HG03575 (cell line): ENCODE data around the gene SLC4A2.

Experiments used
- ATAC-seq: cut with Tn5 transposase; IDR thresholded peaks from one replicate; pipeline ENCODE4 v1.9.1; 2021; ENCODE audit not compliant: unreplicated experiment, insufficient number of reproducible peaks, low FRiP score; ENCODE audit errors: extremely low read depth

SLC4A2 gene

GRCh38 chr7:151085691-151086620, 26.6 kb downstream of the SLC4A2 start, which contains the start of gene AGAP3:
Gene AGAP3 (plus strand): TSS chr7:151086475. CDS start chr7:151086742, 267 bp downstream.
- no peak for ATAC-seq

DNA sequence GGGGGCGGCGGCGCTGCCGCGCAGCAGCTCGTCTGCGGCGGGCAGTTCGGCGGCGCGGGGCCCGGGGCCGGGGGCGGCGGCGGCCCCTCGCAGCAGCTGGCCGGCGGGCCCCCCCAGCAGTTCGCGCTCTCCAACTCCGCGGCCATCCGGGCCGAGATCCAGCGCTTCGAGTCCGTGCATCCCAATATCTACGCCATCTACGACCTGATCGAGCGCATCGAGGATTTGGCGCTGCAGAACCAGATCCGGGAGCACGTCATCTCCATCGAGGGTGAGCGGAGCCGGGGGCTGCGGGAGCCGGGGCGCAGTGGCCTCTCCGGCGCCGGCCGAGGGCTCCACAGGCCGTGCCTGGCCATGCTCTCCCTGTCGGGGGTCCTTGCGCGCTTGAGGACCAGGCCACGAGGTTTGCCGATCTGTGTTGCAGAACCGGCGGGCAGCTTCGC, 27.4 kb downstream of the SLC4A2 start:
- ATAC-seq = no peak

DNA sequence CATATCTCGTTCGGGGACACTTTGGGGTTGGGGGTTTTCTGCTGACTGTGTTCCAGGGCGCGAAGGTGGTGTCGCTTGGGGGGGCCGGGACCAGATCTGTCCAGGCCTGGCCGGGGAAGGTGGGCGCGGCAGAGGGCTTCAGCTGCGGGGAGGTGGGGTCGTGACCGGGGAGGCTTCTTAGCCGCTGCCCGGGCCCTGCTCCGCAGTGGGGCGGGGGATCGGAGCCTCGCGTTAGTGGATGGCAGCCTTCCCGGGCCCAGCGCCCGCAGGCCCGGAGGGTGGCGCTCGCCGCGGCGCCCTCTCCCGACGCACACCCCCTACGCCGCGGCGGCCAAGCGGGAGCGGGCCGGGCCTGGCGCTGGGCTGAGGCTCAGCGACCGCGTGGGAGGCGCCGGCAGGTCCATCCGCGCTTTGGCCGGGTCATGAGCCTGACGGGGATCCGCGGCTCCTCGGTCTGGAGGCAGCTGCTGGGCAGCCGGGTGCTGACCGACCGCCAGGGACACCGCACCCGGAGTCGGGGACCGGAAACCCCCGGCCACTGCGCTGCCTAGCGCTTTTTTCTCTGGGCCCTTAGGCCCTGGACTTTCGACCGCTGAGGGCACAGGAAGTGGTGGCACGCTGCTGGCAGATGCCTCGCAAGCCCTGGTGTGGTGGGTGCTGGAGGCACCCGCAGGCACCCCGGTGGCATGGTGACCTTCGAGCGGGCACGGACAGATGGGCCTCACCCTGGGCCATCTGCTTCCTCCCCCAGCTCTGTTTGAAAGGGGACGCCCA, 28.0 kb downstream of the SLC4A2 start:
- ATAC-seq = no peak

GRCh38 chr7:151088019-151088855, 28.8 kb downstream of the SLC4A2 start:
- ATAC-seq = no peak

DNA sequence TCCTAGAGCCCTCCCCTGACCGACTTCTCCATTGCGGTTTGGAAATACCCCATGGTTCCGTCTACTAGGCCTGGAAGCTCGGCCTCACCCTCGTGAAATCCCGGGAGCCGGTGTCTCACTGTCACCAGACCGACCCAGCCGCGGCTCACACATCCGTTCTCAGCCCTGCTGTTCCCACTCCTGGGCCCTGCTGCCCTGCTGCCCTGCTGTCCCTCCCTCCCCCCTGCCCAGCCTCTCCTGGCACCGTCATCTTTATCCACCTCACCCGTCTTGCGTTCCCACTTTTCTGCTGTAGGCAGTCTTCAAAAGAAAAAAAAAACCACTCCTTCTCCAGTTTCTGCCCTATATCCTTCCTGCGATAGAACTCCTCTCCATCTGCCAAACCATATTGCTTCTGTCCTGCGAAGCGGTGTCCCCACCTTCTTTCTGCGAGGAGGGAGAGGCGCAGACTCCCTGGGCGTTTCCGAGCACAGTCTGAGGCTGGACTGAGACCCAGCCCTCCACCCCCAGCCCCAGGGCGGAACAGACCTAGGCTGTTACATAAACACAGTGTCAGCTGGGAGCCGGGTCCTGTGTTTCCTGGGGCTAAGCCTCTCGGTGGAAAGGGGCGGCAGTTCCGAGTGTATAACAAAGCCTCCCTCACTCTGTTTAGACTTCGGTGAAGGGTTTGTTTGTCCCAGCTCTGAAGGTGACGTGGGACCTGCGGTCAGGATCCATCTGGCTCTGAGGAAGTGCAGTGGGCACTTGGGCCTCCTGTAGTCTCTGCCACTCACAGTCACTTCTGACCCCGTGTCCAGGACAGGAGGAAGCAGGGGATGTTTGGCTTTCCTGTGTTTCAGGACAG, 29.7 kb downstream of the SLC4A2 start:
- ATAC-seq = no peak

GRCh38 chr7:151089893-151090730, 30.7 kb downstream of the SLC4A2 start:
- ATAC-seq = no peak

- ATAC-seq = no peak
These were observed 31.6 kb downstream of the SLC4A2 start for GRCh38 chr7:151091003-151091402.

DNA sequence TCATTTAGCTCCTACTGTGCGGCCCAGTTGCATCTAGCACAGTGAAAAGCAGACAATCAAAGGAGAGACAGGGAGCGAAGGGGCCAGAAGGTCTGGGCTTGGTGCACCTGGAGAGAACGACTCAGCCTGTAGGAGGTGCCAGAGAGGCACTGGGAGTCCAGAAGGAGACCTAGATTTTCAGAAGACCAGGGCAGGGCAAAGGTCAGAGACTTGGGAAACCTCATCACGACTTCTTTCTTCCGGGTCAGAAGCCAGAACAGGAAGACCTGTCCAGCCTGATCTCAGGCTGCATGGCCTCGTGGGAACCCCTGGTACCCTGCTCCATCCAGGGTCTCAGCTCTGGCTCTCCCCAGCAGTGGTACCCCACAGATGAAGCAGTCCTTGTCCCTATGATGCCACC, 32.0 kb downstream of the SLC4A2 start:
- no peak for ATAC-seq

- no peak for ATAC-seq
These were observed 32.6 kb downstream of the SLC4A2 start for GRCh38 chr7:151091988-151092387.

DNA sequence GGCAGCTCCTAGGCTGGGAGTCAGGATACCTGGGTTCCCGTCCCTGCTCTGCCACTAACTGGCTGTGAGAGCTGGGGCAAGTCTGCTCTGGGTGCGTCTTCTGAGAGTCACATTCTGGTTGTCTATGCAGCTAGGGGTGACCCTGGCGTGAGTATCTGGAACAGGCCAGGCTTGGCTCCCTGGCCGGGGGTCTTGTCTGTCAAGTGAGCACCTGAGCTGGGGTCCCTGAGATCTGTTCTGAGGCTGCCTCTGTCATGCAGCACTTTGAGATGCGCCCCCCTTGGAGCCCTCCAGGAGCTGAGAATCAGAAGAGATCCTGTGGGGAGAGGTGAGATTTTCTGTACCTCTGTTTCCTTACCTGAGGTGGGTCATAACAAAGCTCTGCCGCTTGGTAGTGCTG, 34.4 kb downstream of the SLC4A2 start:
- ATAC-seq = no peak

DNA sequence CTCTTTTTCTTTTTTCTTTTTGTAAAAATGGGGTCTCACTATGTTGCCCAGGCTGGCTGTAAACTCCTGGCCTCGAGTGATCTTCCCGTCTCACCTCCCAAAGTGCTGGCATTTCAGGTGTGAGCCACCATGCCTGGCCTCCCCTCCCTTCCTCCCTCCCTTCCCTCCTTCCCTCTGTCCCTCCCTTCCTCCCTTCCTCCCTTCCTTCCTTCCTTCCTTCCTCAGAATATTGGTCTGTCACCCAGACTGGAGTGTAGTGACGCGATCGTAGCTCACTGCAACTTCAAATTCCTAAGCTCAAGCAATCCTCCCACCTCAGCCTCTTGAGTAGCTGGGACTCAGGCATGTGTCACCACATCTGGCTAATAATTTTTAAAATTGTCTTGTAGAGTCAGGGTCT, 35.3 kb downstream of the SLC4A2 start:
- ATAC-seq = no peak

GRCh38 chr7:151095123-151095797, 35.9 kb downstream of the SLC4A2 start:
- no peak for ATAC-seq

- ATAC-seq = no peak
These were observed 36.6 kb downstream of the SLC4A2 start for GRCh38 chr7:151095828-151096475.

DNA sequence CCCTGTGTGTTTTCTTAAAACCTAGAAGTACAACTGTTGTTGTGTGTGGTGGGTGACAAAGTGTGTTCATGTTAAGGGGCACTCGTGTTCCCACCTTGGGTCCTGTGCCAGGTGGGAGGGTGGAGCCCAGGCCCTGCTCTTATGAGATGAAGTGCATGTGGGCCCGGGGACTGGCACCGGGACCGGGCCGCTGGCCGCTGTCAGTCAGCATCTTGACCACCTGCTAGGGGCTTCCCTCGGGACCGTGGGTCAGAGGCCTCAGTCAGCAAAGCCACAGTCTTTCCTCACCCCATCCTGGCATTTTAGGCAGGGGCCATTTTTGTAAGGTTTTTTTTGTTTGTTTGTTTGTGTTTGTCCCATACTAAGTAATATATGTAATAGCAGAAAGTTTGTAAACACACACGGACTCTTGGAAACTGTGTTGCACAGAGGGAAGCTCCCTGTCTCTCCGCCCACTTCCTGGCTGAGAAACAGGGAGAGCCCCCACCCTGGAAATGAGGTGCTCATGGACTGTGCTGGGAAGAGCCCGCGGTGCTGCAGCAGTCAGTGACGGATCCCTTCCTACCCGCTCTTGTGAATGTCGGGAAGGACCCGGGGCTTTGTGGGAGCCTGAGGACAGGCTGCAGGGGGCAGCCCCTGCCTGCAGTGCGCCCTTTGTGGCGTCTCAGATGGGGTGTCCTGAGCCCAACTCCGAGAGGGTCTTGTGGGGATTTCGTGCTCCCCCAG, 40.3 kb downstream of the SLC4A2 start:
- ATAC-seq = no peak

DNA sequence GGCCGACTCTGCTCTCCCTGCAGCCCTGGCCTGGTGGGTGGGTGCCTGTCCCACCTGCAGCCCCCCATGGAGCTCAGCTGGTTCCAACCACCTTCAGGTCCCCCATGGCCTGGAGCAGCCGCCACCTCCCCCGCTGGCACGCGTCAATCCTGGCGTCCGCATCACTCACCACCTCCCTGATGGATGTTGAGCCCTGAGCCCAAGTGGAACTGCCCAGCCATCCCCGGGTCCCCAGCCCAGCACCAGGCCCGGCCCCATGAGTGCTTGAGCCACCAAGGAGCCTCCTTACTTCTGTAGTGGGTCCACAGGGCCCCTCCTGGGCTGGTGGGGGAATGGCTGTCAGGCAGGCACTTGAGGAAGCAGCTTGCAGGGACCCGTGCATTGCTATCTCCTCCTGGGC, 41.5 kb downstream of the SLC4A2 start:
- ATAC-seq = no peak
